D721Med (cell line): ENCODE measurements around the gene TCTN1.
A peak's percentile ranks its signal among the peaks of the same experiment; 100 is the strongest.
"Not testable (repeated sequence)": the region's sequence is repeated elsewhere in the genome, so short reads cannot be mapped to it uniquely, and the experiment has no call there.

ENCODE experiments used
- DNase-seq: peaks from one replicate; pipeline ENCODE4 v3.0.0; 2011; ENCODE audit warnings: low spot score; ENCODE audit not compliant: insufficient read length
- FAIRE-seq: peaks from 2 replicates; lab custom pipeline; 2011; peaks lifted over from hg19 to GRCh38; lab: Jason Lieb, UNC
- TF ChIP-seq, protein P1 (sequence below): IDR thresholded peaks from 2 replicates; pipeline ENCODE4 v1.5.1; 2012; ENCODE audit warnings: mild to moderate bottlenecking, control low read depth; ENCODE audit not compliant: insufficient read depth; ENCODE audit errors: missing control alignments

Gene TCTN1

GRCh38 chr12:110591451-110592051 lies 22.4 kb upstream of the TCTN1 start:
- no peak for DNase-seq
- FAIRE-seq = no peak

GRCh38 chr12:110592078-110592477 lies 21.9 kb upstream of the TCTN1 start:
- FAIRE-seq (no peak), DNase-seq (no peak)
- TF ChIP-seq, protein P1, sequence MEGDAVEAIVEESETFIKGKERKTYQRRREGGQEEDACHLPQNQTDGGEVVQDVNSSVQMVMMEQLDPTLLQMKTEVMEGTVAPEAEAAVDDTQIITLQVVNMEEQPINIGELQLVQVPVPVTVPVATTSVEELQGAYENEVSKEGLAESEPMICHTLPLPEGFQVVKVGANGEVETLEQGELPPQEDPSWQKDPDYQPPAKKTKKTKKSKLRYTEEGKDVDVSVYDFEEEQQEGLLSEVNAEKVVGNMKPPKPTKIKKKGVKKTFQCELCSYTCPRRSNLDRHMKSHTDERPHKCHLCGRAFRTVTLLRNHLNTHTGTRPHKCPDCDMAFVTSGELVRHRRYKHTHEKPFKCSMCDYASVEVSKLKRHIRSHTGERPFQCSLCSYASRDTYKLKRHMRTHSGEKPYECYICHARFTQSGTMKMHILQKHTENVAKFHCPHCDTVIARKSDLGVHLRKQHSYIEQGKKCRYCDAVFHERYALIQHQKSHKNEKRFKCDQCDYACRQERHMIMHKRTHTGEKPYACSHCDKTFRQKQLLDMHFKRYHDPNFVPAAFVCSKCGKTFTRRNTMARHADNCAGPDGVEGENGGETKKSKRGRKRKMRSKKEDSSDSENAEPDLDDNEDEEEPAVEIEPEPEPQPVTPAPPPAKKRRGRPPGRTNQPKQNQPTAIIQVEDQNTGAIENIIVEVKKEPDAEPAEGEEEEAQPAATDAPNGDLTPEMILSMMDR = no peak

More at GRCh38 chr12:110591451-110592051, 22.4 kb upstream of the TCTN1 start:
- TF ChIP-seq, protein P1 = no peak

DNA sequence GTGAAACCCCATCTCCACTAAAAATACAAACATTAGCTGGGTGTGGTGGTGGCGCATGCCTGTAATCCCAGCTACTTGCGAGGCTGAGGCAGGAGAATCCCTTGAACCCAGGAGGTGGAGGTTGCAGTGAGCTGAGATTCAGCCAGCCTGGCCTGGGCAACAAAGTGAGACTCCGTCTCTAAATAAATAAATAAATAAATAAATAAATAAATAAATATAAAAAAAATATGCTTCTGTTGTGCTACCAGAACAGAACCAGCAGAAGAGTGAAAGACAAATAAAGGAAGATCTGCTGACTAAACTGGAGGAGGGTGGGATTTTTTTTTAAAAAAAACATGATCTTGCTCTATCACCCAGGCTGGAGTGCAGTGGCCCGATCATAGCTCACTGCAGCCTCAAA lies 21.0 kb upstream of the TCTN1 start:
- not testable (repeated sequence) for DNase-seq, FAIRE-seq

DNA sequence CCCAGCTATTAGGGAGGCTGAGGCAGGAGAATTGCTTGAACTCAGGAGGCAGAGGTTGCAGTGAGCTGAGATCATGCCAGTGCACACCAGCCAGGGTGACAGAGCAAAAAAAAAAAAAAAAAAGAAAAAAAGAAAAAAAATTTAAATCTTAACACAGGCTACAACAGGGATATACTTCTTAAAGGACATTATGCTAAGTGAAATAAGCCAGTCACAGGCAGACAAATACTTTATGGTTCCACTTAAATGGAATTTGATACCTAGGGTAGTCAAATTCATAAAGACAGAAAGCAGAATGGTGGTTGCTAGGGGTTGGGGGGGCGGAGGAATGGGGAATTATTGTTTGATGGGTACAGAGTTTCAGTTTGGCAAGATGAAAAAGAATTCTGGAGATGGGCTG lies 16.0 kb upstream of the TCTN1 start:
- DNase-seq (no peak), FAIRE-seq (no peak)
- TF ChIP-seq, protein P1 = no peak

DNA sequence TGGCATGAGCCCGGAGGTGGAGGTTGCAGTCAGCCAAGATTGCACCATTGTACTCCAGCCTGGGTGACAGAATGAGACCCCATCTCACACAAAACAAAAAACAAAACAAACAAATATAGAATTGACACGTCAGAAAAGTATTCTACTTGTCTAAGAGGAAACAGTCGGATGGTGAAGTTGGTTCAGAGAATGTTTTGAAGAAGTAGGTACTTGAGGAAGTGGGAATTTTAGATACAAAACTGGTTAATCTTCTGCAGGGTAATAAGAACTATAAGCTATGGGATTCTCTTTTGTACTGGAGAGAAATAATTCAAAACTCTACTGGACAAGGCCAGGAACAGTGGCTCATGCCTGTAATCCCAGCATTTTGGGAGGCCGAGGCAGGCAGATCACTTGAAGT lies 14.6 kb upstream of the TCTN1 start:
- DNase-seq (no peak), FAIRE-seq (no peak)
- TF ChIP-seq, protein P1 = no peak

DNA sequence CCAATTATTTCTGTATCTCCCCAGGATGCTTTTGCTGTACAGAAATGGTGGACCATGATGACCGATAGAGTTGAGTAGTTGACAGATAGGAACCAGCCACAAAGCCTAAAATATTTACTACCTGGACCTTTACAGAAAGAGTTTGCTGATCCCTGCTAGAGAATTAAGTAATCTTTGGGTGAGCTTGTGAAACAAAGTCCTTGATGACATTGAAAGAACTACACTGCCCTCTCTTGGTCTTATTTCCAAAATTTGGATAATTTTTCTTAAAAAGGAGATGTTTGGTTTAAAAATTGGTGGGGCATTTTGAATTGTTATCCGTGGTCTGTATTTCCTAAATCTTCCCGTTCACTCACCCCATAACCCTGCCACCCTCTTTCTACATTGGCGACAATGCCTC lies 13.7 kb upstream of the TCTN1 start:
- TF ChIP-seq, protein P1 = peak; percentile 45
- DNase-seq = no peak
- FAIRE-seq = no peak

DNA sequence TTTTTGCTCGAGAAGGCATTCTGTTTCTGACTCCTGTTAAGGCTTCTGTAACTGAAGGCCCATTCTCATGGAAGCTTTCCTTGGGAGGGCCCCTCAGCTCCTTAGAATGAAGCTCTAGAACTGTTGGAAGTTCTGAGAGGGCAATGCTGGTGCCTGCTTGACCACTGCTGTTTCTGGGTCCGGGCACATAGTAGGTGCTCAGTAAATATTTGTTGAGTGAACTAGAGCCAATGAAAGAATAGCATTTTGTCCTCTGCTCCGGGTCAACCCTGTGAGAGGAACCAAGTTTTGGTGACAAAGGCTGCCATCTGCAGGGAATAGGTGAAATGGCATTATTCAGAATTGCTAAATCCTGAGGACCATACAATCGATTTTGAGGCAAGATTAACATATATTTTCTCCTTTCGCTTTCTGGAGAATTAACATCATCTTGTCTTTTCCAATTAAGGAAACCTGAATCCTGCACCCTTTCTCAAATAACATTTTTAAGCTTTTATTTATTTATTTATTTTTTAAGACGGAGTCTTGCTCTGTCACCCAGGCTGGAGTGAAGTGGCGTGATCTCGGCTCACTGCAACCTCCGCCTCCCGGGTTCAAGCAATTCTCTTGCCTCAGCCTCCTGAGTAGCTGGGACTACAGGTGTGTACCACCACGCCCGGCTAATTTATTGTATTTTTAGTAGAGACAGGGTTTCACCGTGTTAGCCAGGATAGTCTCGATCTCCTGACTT lies 11.7 kb upstream of the TCTN1 start:
- DNase-seq (peak; percentile 55), FAIRE-seq (peak; percentile 70)

More for the DNA sequence above, 11.7 kb upstream of the TCTN1 start:
- TF ChIP-seq, protein P1 = peak; percentile 78
